Measurements from ENCODE around the gene STPG3.

- no peak for TF ChIP-seq CTCF (IDR thresholded peaks at IDR 0.05; ENCODE audit: insufficient read depth, low read length)
- TF ChIP-seq, protein P1, sequence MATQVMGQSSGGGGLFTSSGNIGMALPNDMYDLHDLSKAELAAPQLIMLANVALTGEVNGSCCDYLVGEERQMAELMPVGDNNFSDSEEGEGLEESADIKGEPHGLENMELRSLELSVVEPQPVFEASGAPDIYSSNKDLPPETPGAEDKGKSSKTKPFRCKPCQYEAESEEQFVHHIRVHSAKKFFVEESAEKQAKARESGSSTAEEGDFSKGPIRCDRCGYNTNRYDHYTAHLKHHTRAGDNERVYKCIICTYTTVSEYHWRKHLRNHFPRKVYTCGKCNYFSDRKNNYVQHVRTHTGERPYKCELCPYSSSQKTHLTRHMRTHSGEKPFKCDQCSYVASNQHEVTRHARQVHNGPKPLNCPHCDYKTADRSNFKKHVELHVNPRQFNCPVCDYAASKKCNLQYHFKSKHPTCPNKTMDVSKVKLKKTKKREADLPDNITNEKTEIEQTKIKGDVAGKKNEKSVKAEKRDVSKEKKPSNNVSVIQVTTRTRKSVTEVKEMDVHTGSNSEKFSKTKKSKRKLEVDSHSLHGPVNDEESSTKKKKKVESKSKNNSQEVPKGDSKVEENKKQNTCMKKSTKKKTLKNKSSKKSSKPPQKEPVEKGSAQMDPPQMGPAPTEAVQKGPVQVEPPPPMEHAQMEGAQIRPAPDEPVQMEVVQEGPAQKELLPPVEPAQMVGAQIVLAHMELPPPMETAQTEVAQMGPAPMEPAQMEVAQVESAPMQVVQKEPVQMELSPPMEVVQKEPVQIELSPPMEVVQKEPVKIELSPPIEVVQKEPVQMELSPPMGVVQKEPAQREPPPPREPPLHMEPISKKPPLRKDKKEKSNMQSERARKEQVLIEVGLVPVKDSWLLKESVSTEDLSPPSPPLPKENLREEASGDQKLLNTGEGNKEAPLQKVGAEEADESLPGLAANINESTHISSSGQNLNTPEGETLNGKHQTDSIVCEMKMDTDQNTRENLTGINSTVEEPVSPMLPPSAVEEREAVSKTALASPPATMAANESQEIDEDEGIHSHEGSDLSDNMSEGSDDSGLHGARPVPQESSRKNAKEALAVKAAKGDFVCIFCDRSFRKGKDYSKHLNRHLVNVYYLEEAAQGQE (IDR thresholded peaks at IDR 0.05; ENCODE audit: insufficient replicate concordance, low read depth): no peak
These were observed 36.5 kb upstream of the STPG3 start for GRCh38 chr9:137214620-137215019.
